DND-41 (cell line): ENCODE measurements around the gene RHOV.
A peak's percentile ranks its signal among the peaks of the same experiment; 100 is the strongest.

Source experiments
- ATAC-seq: fragments of 200-7000 bp; cut with Tn5 transposase; 3 replicates; pipeline ENCODE4 v1.9.1; 2021; ENCODE audit warnings: low read depth; ENCODE audit not compliant: insufficient read depth
- DNase-seq: peaks from one replicate; pipeline ENCODE4 v3.0.0-alpha.2; 2020
- H2AFZ ChIP-seq: 2 replicates; pipeline ENCODE4 v1.6.0; 2012; ENCODE audit warnings: low read depth, low read length
- H3K27ac ChIP-seq: 2 replicates; pipeline ENCODE4 v1.5.1; 2012; ENCODE audit warnings: low read length, inconsistent platforms
- H3K27me3 ChIP-seq: fragments of 200-600 bp; sonication (generic); 2 replicates; pipeline ENCODE4 v1.6.0; 2012; ENCODE audit warnings: low read length, mild to moderate bottlenecking, inconsistent platforms; ENCODE audit not compliant: insufficient read depth, poor library complexity
- H3K36me3 ChIP-seq: 2 replicates; pipeline ENCODE4 v1.5.1; 2012; ENCODE audit warnings: low read length, inconsistent platforms; ENCODE audit not compliant: insufficient read depth
- H3K4me1 ChIP-seq: 2 replicates; pipeline ENCODE4 v1.5.1; 2012; ENCODE audit warnings: mild to moderate bottlenecking, low read length; ENCODE audit not compliant: insufficient read depth
- H3K4me2 ChIP-seq: 2 replicates; pipeline ENCODE4 v1.6.0; 2012; ENCODE audit warnings: mild to moderate bottlenecking, moderate library complexity, low read length, inconsistent platforms; ENCODE audit not compliant: insufficient read depth
- H3K4me3 ChIP-seq, 2 experiments: fragments of 200-600 bp in 1 of 2; shearing (Covaris generic) in 1 of 2; 2 replicates each; pipeline ENCODE4 v1.5.1; 2012 to 2016; ENCODE audit warnings: inconsistent platforms in 2 of 2, low read length in 2 of 2, mild to moderate bottlenecking in 2 of 2, low read depth in 1 of 2, moderate library complexity in 1 of 2
- H3K79me2 ChIP-seq: 2 replicates; pipeline ENCODE4 v1.6.0; 2012; ENCODE audit warnings: low read length, inconsistent platforms; ENCODE audit not compliant: insufficient read depth
- H3K9ac ChIP-seq: 2 replicates; pipeline ENCODE4 v1.6.0; 2012; ENCODE audit warnings: low read depth, mild to moderate bottlenecking, inconsistent platforms, low read length, moderate library complexity
- H3K9me3 ChIP-seq: 2 replicates; pipeline ENCODE4 v1.5.1; 2012; ENCODE audit warnings: low read length, moderate library complexity, mild to moderate bottlenecking, inconsistent platforms; ENCODE audit not compliant: insufficient read depth, severe bottlenecking
- H4K20me1 ChIP-seq: 2 replicates; pipeline ENCODE4 v1.6.0; 2012; ENCODE audit warnings: low read length; ENCODE audit not compliant: insufficient read depth
- EZH2 ChIP-seq: IDR thresholded peaks from 3 replicates; pipeline ENCODE4 v1.6.1; 2012; ENCODE audit warnings: borderline replicate concordance, low read depth, mild to moderate bottlenecking, moderate library complexity, low read length, inconsistent platforms; ENCODE audit not compliant: severe bottlenecking
- TF ChIP-seq, protein P1 (sequence below): IDR thresholded peaks from 2 replicates; pipeline ENCODE4 v1.5.1; 2012; ENCODE audit warnings: borderline replicate concordance, low read length, moderate library complexity, mild to moderate bottlenecking; ENCODE audit not compliant: poor library complexity, severe bottlenecking; ENCODE audit errors: extremely low read depth

The RHOV gene

DNA sequence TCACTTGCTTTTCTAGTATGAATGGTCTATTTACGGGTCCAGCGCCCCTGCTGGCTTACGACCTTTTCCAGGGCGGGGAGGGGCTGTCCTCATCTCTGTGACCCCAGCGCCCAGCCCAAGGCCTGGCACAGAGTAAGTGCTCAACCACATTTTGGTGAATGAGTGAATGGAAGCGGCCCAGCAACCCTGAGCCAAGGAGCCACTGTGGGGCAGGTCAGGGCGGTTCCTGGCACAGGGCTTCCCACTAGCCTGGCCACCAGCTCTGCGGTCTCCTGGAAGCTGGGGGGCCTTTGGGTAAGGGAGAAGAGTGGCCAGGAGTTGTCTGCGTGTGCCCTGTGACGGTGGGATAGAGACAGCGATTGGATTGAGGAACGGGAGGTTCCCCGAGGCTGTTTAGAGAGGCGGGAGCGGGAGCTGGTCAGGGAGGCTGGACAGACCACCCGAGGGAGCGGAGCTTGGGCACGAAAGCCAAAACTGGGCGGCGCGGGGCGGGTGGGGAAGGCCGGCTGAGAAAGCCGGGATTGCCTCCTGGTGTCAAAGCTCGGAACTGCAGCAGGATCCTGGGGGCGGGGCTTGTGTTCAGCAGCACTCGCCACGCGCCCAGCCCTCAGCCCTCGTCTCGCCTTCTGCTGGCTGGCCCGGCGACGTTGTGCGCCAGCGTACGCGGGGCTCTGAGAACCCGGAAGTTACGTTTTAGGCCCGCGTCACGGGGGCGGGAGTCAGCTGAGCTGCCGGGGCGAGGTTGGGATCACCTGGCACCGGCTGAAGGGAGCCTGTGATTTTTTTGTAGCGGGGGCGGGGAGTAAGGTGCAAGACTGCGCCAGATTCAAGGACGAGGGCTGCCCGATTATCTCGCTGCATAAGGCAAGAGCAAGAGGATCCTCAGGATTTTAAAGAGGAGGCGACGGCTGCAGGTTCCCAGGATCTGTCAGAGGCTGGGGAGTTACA lies 20.0 kb upstream of the RHOV start, which contains the start of gene VPS18:
TSS of gene VPS18 (plus strand) at position 718 of the 948 bp plus-strand sequence. CDS start 319 bp downstream, outside the sequence.
- peaks cover 23% of the 10 kb centered on the region for H3K4me1 ChIP-seq
- peak; percentile 96 for ATAC-seq
- peak; percentile 96 for DNase-seq

DNA sequence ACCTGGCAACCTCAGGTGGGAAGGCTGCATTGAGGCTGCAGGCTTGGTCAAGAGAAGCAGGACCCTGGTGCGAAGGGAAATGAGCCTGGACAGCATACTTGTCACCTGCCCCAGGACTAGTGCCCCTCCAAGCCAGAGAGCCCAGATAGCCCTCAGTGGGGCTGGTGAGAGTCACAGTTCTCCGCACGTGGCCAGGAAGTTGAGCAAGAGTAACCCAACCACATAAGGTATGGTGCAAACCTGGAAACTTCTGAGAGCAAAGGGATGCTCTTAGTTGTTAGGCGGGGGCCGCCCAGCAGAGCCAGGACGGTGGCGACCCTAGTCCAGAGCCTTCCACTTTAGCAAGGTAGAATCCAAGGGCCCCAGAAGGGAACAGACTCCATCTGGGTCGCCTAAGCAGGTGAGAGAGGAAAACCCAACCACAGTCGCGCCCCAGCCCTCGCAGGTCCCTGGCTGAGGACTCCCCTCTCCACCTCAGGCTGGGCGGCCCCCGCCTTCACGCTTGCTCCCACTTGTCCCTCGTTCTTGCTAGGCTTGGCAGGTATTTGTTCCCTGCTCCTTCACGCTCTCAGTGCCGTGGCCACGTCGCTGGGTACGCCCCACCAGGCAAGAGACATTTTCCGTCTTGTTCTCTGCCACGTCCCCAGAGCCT lies 19.1 kb upstream of the RHOV start:
- no peaks in the 10 kb centered on the region for H3K27me3 ChIP-seq
- peaks cover 23% of the 10 kb centered on the region for H3K4me1 ChIP-seq
- TF ChIP-seq, protein P1, sequence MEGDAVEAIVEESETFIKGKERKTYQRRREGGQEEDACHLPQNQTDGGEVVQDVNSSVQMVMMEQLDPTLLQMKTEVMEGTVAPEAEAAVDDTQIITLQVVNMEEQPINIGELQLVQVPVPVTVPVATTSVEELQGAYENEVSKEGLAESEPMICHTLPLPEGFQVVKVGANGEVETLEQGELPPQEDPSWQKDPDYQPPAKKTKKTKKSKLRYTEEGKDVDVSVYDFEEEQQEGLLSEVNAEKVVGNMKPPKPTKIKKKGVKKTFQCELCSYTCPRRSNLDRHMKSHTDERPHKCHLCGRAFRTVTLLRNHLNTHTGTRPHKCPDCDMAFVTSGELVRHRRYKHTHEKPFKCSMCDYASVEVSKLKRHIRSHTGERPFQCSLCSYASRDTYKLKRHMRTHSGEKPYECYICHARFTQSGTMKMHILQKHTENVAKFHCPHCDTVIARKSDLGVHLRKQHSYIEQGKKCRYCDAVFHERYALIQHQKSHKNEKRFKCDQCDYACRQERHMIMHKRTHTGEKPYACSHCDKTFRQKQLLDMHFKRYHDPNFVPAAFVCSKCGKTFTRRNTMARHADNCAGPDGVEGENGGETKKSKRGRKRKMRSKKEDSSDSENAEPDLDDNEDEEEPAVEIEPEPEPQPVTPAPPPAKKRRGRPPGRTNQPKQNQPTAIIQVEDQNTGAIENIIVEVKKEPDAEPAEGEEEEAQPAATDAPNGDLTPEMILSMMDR, result no peak
- TF ChIP-seq EZH2, result no peak
- H3K36me3 ChIP-seq, result peaks cover 8% of the 10 kb centered on the region
- DNase-seq (no peak), ATAC-seq (no peak)
- no peaks in the 10 kb centered on the region for H3K9me3 ChIP-seq
- H4K20me1 ChIP-seq, result peaks cover 6% of the 10 kb centered on the region
- H2AFZ ChIP-seq, result peak overlapping the region; percentile 92
- 0 out of 4 replicates have a peak overlapping the region, but pooled peaks of 1 of the 2 experiments have one; percentile 98 for H3K4me3 ChIP-seq
- peak overlapping the region; percentile 79 for H3K9ac ChIP-seq
- no peak overlapping the region for H3K27ac ChIP-seq
- peaks cover 19% of the 10 kb centered on the region for H3K79me2 ChIP-seq
- H3K4me2 ChIP-seq, result peak overlapping the region; percentile 94

More for the DNA sequence above, 20.0 kb upstream of the RHOV start, which contains the start of gene VPS18:
- Histone ChIP-seq H3K9me3 (no peaks in the 10 kb centered on the region), H3K9ac (peak within 1 kb of the TSS; percentile 79), H3K4me2 (peak within 1 kb of the TSS; percentile 94), H3K4me3 (peak within 1 kb of the TSS; percentile 87 to 98), H3K27ac (peak within 1 kb of the TSS; percentile 71), H2AFZ (peak within 1 kb of the TSS; percentile 92), H3K36me3 (peaks cover 16% of the 10 kb centered on the region), H3K27me3 (no peaks in the 10 kb centered on the region), H3K79me2 (peaks cover 19% of the 10 kb centered on the region), H4K20me1 (peaks cover 6% of the 10 kb centered on the region)
- no peak for TF ChIP-seq EZH2
- TF ChIP-seq, protein P1, result peak; percentile 86

DNA sequence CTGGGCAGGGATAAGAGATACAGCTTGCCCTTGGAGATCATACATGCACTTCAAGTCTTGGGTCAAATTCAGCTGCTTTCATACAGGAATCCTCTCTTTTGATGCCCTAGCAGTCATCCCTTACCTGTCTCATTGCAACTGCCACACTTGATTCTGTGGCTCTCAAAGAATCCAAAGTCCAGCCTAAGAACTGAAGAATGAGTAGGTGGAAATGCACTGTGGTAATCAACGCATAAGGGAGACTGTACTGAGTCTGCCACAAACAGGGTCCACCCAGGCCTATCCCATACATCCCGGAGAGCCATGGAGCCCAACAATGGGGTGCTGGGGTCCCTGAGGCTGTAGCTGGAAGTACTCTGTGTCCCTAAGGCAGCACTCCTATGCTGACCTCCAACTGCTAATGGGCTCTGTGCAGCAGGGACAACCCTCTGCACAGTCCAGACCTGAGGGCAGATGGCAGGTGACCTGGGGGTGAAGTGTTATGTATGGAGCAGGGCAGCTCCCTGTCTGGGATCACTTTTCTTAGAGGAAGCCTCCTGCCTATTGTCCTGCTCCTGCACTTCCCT lies 18.5 kb upstream of the RHOV start:
- H3K4me3 ChIP-seq, result no peak overlapping the region
- peaks cover 23% of the 10 kb centered on the region for H3K4me1 ChIP-seq
- no peak overlapping the region for H3K4me2 ChIP-seq
- peaks cover 6% of the 10 kb centered on the region for H4K20me1 ChIP-seq
- TF ChIP-seq, protein P1, result no peak
- TF ChIP-seq EZH2, result no peak
- no peaks in the 10 kb centered on the region for H3K27me3 ChIP-seq
- H2AFZ ChIP-seq, result no peak overlapping the region
- H3K27ac ChIP-seq, result no peak overlapping the region
- H3K9ac ChIP-seq, result no peak overlapping the region
- DNase-seq (no peak), ATAC-seq (no peak)
- peaks cover 8% of the 10 kb centered on the region for H3K36me3 ChIP-seq
- peaks cover 19% of the 10 kb centered on the region for H3K79me2 ChIP-seq
- no peaks in the 10 kb centered on the region for H3K9me3 ChIP-seq
